Measurements from ENCODE around the gene LHX2. TPM values are rescaled to one million over a fixed set of nuclear protein-coding genes. Genes with fewer than 3 reads are reported as not detected.

LHX2 gene
- total RNA-seq, 4 donors from 2014 or later = not detected

- TF ChIP-seq CTCF (IDR thresholded peaks at IDR 0.05; ENCODE audit: low read depth) = no peak
Observed at GRCh38 chr9:124066783-124067577, 55.4 kb downstream of the LHX2 start.

GRCh38 chr9:124068251-124068650, 56.7 kb downstream of the LHX2 start:
- no peak for TF ChIP-seq CTCF (IDR thresholded peaks at IDR 0.05; ENCODE audit: low read depth)

- no peak for TF ChIP-seq CTCF (IDR thresholded peaks at IDR 0.05; ENCODE audit: low read depth)
Observed at GRCh38 chr9:124074746-124075145, 63.2 kb downstream of the LHX2 start.

- TF ChIP-seq CTCF (IDR thresholded peaks at IDR 0.05; ENCODE audit: low read depth) = no peak
Observed at GRCh38 chr9:124075761-124076160, 64.2 kb downstream of the LHX2 start.

- no peak for TF ChIP-seq CTCF (IDR thresholded peaks at IDR 0.05; ENCODE audit: low read depth)
Observed at GRCh38 chr9:124077915-124078572, 66.5 kb downstream of the LHX2 start.

- no peak for TF ChIP-seq CTCF (IDR thresholded peaks at IDR 0.05; ENCODE audit: low read depth)
Observed at GRCh38 chr9:124078641-124079040, 67.1 kb downstream of the LHX2 start.

GRCh38 chr9:124079176-124079925, 67.8 kb downstream of the LHX2 start:
- no peak for TF ChIP-seq CTCF (IDR thresholded peaks at IDR 0.05; ENCODE audit: low read depth)

All from subcutaneous adipose tissue (tissue), 4 donors.